DND-41 (cell line): ENCODE results near the gene MINAR2.

ENCODE experiments used
- ATAC-seq: fragments of 200-7000 bp; cut with Tn5 transposase; 3 replicates; pipeline ENCODE4 v1.9.1; 2021; ENCODE audit warnings: low read depth; ENCODE audit not compliant: insufficient read depth
- DNase-seq: peaks from one replicate; pipeline ENCODE4 v3.0.0-alpha.2; 2020
- H2AFZ ChIP-seq: 2 replicates; pipeline ENCODE4 v1.6.0; 2012; ENCODE audit warnings: low read depth, low read length
- H3K27ac ChIP-seq: 2 replicates; pipeline ENCODE4 v1.5.1; 2012; ENCODE audit warnings: low read length, inconsistent platforms
- H3K27me3 ChIP-seq: fragments of 200-600 bp; sonication (generic); 2 replicates; pipeline ENCODE4 v1.6.0; 2012; ENCODE audit warnings: low read length, mild to moderate bottlenecking, inconsistent platforms; ENCODE audit not compliant: insufficient read depth, poor library complexity
- H3K36me3 ChIP-seq: 2 replicates; pipeline ENCODE4 v1.5.1; 2012; ENCODE audit warnings: low read length, inconsistent platforms; ENCODE audit not compliant: insufficient read depth
- H3K4me1 ChIP-seq: 2 replicates; pipeline ENCODE4 v1.5.1; 2012; ENCODE audit warnings: mild to moderate bottlenecking, low read length; ENCODE audit not compliant: insufficient read depth
- H3K4me2 ChIP-seq: 2 replicates; pipeline ENCODE4 v1.6.0; 2012; ENCODE audit warnings: mild to moderate bottlenecking, moderate library complexity, low read length, inconsistent platforms; ENCODE audit not compliant: insufficient read depth
- H3K4me3 ChIP-seq, 2 experiments: fragments of 200-600 bp in 1 of 2; shearing (Covaris generic) in 1 of 2; 2 replicates each; pipeline ENCODE4 v1.5.1; 2012 to 2016; ENCODE audit warnings: inconsistent platforms in 2 of 2, low read length in 2 of 2, mild to moderate bottlenecking in 2 of 2, low read depth in 1 of 2, moderate library complexity in 1 of 2
- H3K79me2 ChIP-seq: 2 replicates; pipeline ENCODE4 v1.6.0; 2012; ENCODE audit warnings: low read length, inconsistent platforms; ENCODE audit not compliant: insufficient read depth
- H3K9ac ChIP-seq: 2 replicates; pipeline ENCODE4 v1.6.0; 2012; ENCODE audit warnings: low read depth, mild to moderate bottlenecking, inconsistent platforms, low read length, moderate library complexity
- H3K9me3 ChIP-seq: 2 replicates; pipeline ENCODE4 v1.5.1; 2012; ENCODE audit warnings: low read length, moderate library complexity, mild to moderate bottlenecking, inconsistent platforms; ENCODE audit not compliant: insufficient read depth, severe bottlenecking
- H4K20me1 ChIP-seq: 2 replicates; pipeline ENCODE4 v1.6.0; 2012; ENCODE audit warnings: low read length; ENCODE audit not compliant: insufficient read depth
- EZH2 ChIP-seq: IDR thresholded peaks from 3 replicates; pipeline ENCODE4 v1.6.1; 2012; ENCODE audit warnings: borderline replicate concordance, low read depth, mild to moderate bottlenecking, moderate library complexity, low read length, inconsistent platforms; ENCODE audit not compliant: severe bottlenecking
- TF ChIP-seq, protein P1 (sequence below): IDR thresholded peaks from 2 replicates; pipeline ENCODE4 v1.5.1; 2012; ENCODE audit warnings: borderline replicate concordance, low read length, moderate library complexity, mild to moderate bottlenecking; ENCODE audit not compliant: poor library complexity, severe bottlenecking; ENCODE audit errors: extremely low read depth

MINAR2 gene

DNA sequence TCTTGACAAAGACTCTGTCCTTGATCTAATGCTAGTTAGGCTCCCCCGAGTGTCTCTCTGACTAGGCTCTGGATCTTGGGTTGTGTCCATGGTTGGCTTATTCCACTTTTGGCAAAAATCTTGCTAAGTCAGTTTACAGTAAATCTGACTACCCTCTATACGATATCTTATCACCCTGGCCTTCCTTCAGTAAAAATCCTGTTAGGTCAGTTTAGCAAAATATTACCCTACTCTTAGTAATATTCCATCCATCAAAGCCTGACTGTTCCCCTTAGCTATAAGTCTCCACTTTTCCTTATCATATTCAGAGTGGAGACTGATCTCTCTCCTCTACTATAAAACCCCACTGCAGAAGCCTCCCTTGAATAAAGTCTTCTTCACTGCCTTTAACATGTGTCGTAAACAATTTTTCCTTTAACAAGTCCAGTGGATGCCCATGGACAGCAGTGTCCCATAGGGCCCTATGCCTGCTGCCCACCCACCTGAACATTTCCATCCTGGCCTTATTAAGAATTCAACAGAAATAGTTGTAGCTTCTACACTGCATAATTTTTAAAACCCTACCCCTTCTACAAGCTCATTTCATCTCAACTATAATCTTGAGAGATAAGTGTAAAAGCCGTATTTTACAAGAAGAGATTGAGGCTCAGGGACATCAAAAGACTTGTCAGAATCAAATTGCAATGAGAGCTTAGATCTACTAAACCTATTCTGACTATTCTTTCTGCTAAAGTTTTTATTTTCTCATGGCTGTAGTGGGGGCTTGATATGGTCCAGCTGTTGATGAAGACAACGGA, 22.3 kb downstream of the MINAR2 start:
- H3K4me2 ChIP-seq = no peak overlapping the region
- peaks cover 3% of the 10 kb centered on the region for H3K27me3 ChIP-seq
- H3K79me2 ChIP-seq = no peaks in the 10 kb centered on the region
- H3K27ac ChIP-seq = no peak overlapping the region
- TF ChIP-seq, protein P1, sequence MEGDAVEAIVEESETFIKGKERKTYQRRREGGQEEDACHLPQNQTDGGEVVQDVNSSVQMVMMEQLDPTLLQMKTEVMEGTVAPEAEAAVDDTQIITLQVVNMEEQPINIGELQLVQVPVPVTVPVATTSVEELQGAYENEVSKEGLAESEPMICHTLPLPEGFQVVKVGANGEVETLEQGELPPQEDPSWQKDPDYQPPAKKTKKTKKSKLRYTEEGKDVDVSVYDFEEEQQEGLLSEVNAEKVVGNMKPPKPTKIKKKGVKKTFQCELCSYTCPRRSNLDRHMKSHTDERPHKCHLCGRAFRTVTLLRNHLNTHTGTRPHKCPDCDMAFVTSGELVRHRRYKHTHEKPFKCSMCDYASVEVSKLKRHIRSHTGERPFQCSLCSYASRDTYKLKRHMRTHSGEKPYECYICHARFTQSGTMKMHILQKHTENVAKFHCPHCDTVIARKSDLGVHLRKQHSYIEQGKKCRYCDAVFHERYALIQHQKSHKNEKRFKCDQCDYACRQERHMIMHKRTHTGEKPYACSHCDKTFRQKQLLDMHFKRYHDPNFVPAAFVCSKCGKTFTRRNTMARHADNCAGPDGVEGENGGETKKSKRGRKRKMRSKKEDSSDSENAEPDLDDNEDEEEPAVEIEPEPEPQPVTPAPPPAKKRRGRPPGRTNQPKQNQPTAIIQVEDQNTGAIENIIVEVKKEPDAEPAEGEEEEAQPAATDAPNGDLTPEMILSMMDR = no peak
- no peak for TF ChIP-seq EZH2
- DNase-seq (no peak), ATAC-seq (no peak)
- no peaks in the 10 kb centered on the region for H4K20me1 ChIP-seq
- no peak overlapping the region for H3K4me3 ChIP-seq
- no peaks in the 10 kb centered on the region for H3K36me3 ChIP-seq
- no peak overlapping the region for H3K9ac ChIP-seq
- 0 out of 2 replicates have a peak, but pooled peaks cover 4% of the 10 kb centered on the region for H3K4me1 ChIP-seq
- no peak overlapping the region for H2AFZ ChIP-seq
- H3K9me3 ChIP-seq = no peaks in the 10 kb centered on the region

DNA sequence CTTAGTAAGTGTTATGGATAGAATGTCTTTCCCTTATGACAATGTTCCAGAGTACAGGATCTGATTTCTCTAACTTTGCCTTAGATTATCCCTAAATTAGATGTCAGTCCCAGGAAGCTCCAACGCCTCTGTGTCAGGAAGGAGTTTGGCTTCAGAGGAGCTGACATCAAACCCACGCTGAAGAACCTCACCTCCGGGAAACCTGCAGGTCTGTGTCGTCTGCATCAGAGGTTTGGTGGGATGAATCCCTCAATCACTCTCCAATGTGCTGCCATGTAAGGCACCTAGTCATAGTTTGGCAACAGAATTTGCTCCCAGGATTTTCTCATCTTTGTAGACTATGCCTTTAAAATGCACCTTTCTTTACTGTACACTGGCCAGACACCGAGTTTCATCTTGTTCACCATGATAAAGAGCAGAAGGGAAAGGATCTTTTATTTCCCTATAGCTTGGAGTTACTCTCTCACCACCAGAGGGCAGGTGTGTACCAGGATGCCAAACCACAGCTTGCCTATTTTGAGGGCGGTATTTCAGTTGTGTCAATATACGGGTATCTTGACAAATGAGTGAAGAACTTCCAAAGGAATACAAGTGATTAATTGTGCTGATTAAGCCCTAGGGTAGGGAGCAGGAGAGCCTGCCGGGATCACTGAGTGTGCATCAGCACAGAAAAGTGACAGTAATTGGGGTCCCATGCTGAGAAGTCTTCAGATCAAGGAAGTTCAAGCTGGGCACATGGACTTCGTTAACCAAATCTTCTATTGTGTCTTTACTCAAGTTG, 23.4 kb downstream of the MINAR2 start:
- H3K4me3 ChIP-seq = no peak overlapping the region
- H3K9ac ChIP-seq = no peak overlapping the region
- H3K9me3 ChIP-seq = no peaks in the 10 kb centered on the region
- TF ChIP-seq, protein P1 = peak; percentile 80
- no peak for TF ChIP-seq EZH2
- H2AFZ ChIP-seq = 0 out of 2 replicates have a peak overlapping the region, but pooled peaks have one; percentile 27
- H3K79me2 ChIP-seq = no peaks in the 10 kb centered on the region
- 0 out of 2 replicates have a peak, but pooled peaks cover 4% of the 10 kb centered on the region for H3K4me1 ChIP-seq
- ATAC-seq = peak; percentile 70
- peak; percentile 52 for DNase-seq
- no peak overlapping the region for H3K4me2 ChIP-seq
- no peaks in the 10 kb centered on the region for H4K20me1 ChIP-seq
- H3K27me3 ChIP-seq = peaks cover 3% of the 10 kb centered on the region
- H3K27ac ChIP-seq = no peak overlapping the region
- H3K36me3 ChIP-seq = no peaks in the 10 kb centered on the region

DNA sequence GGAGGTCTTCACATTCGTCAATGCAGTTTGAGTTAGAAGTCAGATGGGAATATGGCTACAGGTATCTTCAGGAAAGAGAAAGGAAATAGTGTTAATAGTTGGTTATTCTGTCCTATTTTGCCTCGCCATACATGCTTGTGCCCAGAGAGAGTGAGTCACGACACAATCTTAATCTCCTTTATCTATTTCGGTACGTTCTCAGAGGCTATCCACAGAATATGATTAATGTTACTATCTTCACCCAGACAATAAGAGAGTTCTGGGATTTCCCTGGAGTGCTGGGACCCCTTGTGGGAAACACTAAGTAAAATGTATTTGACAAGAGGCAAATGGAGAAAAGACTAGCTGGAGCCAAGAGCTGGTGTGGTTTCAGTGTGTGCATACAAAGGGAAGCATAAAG, 25.5 kb downstream of the MINAR2 start:
- H3K79me2 ChIP-seq = no peaks in the 10 kb centered on the region
- 0 out of 2 replicates have a peak, but pooled peaks cover 4% of the 10 kb centered on the region for H3K4me1 ChIP-seq
- no peak overlapping the region for H3K27ac ChIP-seq
- H3K4me2 ChIP-seq = no peak overlapping the region
- H3K4me3 ChIP-seq = no peak overlapping the region
- ATAC-seq = no peak
- H3K36me3 ChIP-seq = no peaks in the 10 kb centered on the region
- H4K20me1 ChIP-seq = no peaks in the 10 kb centered on the region
- H3K27me3 ChIP-seq = peaks cover 3% of the 10 kb centered on the region
- TF ChIP-seq, protein P1 = no peak
- no peak for TF ChIP-seq EZH2
- no peak for DNase-seq
- no peaks in the 10 kb centered on the region for H3K9me3 ChIP-seq
- no peak overlapping the region for H2AFZ ChIP-seq
- H3K9ac ChIP-seq = no peak overlapping the region
